Gastrocnemius medialis (tissue), 4 donors: ENCODE measurements around the gene PIMREG.
"Not testable (repeated sequence)": the region's sequence is repeated elsewhere in the genome, so short reads cannot be mapped to it uniquely, and the experiment has no call there.

Experiments used
- POLR2A ChIP-seq, 2 donors: fragments of 450-650 bp; IDR thresholded peaks; one replicate each; pipeline ENCODE4 v1.6.1; 2017; ENCODE audit warnings: antibody characterized with exemption in 2 of 2, mild to moderate bottlenecking in 2 of 2, moderate library complexity in 2 of 2
- TF ChIP-seq, protein P1 (sequence below), 5 experiments: fragments of 450-650 bp in 3 of 5; fragments of 200-600 bp in 2 of 5; sonication (generic) in 2 of 5; IDR thresholded peaks in 4 of 5; conservative IDR thresholded peaks in 1 of 5; 1 replicate in 4 of 5; 2 replicates in 1 of 5; pipeline ENCODE4 v1.5.1; 2016 to 2019; ENCODE audit warnings: antibody characterized with exemption in 5 of 5, mild to moderate bottlenecking in 3 of 5, moderate library complexity in 3 of 5

DNA sequence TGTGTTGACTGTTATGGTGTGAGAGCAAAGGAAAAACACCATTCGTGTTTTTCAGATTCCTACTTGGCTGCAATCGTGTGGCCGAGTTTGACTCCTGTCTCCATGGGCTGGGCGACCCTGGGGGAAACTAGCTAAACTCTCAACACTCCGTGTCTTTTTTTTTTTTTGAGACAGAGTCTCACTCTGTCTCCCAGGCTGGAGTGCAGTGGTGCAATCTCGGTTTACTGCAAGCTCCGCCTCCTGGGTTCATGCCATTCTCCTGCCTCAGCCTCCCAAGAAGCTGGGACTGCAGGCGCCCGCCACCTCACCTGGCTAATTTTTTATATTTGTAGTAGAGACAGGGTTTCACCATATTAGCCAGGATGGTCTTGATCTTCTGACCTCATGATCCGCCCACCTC, 38.5 kb downstream of the PIMREG start:
- TF ChIP-seq POLR2A (IDR thresholded peaks at IDR 0.05): not testable (repeated sequence)
- TF ChIP-seq, protein P1, sequence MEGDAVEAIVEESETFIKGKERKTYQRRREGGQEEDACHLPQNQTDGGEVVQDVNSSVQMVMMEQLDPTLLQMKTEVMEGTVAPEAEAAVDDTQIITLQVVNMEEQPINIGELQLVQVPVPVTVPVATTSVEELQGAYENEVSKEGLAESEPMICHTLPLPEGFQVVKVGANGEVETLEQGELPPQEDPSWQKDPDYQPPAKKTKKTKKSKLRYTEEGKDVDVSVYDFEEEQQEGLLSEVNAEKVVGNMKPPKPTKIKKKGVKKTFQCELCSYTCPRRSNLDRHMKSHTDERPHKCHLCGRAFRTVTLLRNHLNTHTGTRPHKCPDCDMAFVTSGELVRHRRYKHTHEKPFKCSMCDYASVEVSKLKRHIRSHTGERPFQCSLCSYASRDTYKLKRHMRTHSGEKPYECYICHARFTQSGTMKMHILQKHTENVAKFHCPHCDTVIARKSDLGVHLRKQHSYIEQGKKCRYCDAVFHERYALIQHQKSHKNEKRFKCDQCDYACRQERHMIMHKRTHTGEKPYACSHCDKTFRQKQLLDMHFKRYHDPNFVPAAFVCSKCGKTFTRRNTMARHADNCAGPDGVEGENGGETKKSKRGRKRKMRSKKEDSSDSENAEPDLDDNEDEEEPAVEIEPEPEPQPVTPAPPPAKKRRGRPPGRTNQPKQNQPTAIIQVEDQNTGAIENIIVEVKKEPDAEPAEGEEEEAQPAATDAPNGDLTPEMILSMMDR (IDR thresholded peaks at IDR 0.05 in 4 of 5, conservative IDR thresholded peaks at IDR 0.05 in 1 of 5): not testable (repeated sequence)
